Trophoblast cell (in vitro differentiated cells and primary cell): ENCODE results near the gene C10orf67.

Experiments
- DNase-seq, 2 donors: peaks; one replicate each; pipeline ENCODE4 v3.0.0-alpha.2; 2016
- H2AFZ ChIP-seq: 2 replicates; pipeline ENCODE4 v1.6.1; 2013; ENCODE audit warnings: low read length, moderate library complexity, mild to moderate bottlenecking; ENCODE audit not compliant: insufficient read depth, poor library complexity
- H2AK5ac ChIP-seq: 2 replicates; pipeline ENCODE4 v1.6.1; 2013; ENCODE audit warnings: mild to moderate bottlenecking, low read length
- H2BK120ac ChIP-seq: 2 replicates; pipeline ENCODE4 v1.6.1; 2013; ENCODE audit warnings: low read length, mild to moderate bottlenecking, moderate library complexity; ENCODE audit not compliant: insufficient read depth, poor library complexity
- H2BK12ac ChIP-seq: 2 replicates; pipeline ENCODE4 v1.6.1; 2013; ENCODE audit warnings: mild to moderate bottlenecking, low read length, moderate library complexity
- H2BK5ac ChIP-seq: 2 replicates; pipeline ENCODE4 v1.6.1; 2013; ENCODE audit warnings: low read length, low read depth, moderate library complexity, mild to moderate bottlenecking; ENCODE audit not compliant: poor library complexity
- H3K14ac ChIP-seq: 2 replicates; pipeline ENCODE4 v1.6.1; 2013; ENCODE audit warnings: mild to moderate bottlenecking, low read length
- H3K18ac ChIP-seq: 2 replicates; pipeline ENCODE4 v1.6.1; 2013; ENCODE audit warnings: mild to moderate bottlenecking, low read length
- H3K23ac ChIP-seq: 2 replicates; pipeline ENCODE4 v1.6.1; 2013; ENCODE audit warnings: low read length
- H3K27ac ChIP-seq: 2 replicates; pipeline ENCODE4 v1.5.1; 2013; ENCODE audit warnings: low read depth, mild to moderate bottlenecking, inconsistent platforms, low read length, moderate library complexity
- H3K27me3 ChIP-seq: 2 replicates; pipeline ENCODE4 v1.6.1; 2013; ENCODE audit warnings: inconsistent platforms, mild to moderate bottlenecking, low read length, moderate library complexity; ENCODE audit not compliant: insufficient read depth
- H3K36me3 ChIP-seq, 2 experiments: 1 replicate in 1 of 2; 2 replicates in 1 of 2; pipeline ENCODE4 v1.6.1; 2013; ENCODE audit warnings: low read length in 2 of 2, mild to moderate bottlenecking in 2 of 2, moderate library complexity in 1 of 2; ENCODE audit not compliant: insufficient read depth in 2 of 2, control insufficient read depth in 1 of 2
- H3K4ac ChIP-seq: 2 replicates; pipeline ENCODE4 v1.6.1; 2013; ENCODE audit warnings: low read depth, mild to moderate bottlenecking, low read length, moderate library complexity
- H3K4me1 ChIP-seq, 2 experiments: 1 replicate in 1 of 2; 2 replicates in 1 of 2; pipeline ENCODE4 v1.6.1; 2013; ENCODE audit warnings: low read length in 2 of 2, mild to moderate bottlenecking in 2 of 2, moderate library complexity in 1 of 2; ENCODE audit not compliant: insufficient read depth in 2 of 2, control insufficient read depth in 1 of 2
- H3K4me2 ChIP-seq: 2 replicates; pipeline ENCODE4 v1.6.1; 2013; ENCODE audit warnings: inconsistent platforms, mild to moderate bottlenecking, low read length, moderate library complexity
- H3K4me3 ChIP-seq: 2 replicates; pipeline ENCODE4 v1.5.1; 2013; ENCODE audit warnings: mild to moderate bottlenecking, low read depth, low read length, inconsistent platforms
- H3K79me1 ChIP-seq: one replicate; pipeline ENCODE4 v1.6.1; 2013; ENCODE audit warnings: low read length
- H3K79me2 ChIP-seq: 2 replicates; pipeline ENCODE4 v1.6.1; 2013; ENCODE audit warnings: low read length, mild to moderate bottlenecking; ENCODE audit not compliant: control insufficient read depth, insufficient read depth, poor library complexity
- H3K9ac ChIP-seq: 2 replicates; pipeline ENCODE4 v1.6.1; 2013; ENCODE audit warnings: mild to moderate bottlenecking, low read length
- H3K9me3 ChIP-seq: 2 replicates; pipeline ENCODE4 v1.6.1; 2013; ENCODE audit warnings: low read depth, mild to moderate bottlenecking, control low read depth, inconsistent platforms, low read length; ENCODE audit not compliant: insufficient read depth
- H4K12ac ChIP-seq: 2 replicates; pipeline ENCODE4 v1.6.1; 2013; ENCODE audit warnings: low read depth, mild to moderate bottlenecking, low read length, moderate library complexity
- H4K8ac ChIP-seq: 2 replicates; pipeline ENCODE4 v1.6.1; 2013; ENCODE audit warnings: low read depth, mild to moderate bottlenecking, low read length, moderate library complexity
- H4K91ac ChIP-seq: one replicate; pipeline ENCODE4 v1.6.1; 2013; ENCODE audit warnings: low read depth, mild to moderate bottlenecking, low read length, moderate library complexity
- WGBS: extraction: QIAGEN DNeasy Blood & Tissue Kit; methylation state at CpG from one replicate; pipeline ENCODE4 v1.1.7; 2013; ENCODE audit warnings: missing lambda C conversion rate; ENCODE audit not compliant: insufficient read length, insufficient coverage; ENCODE audit errors: extremely low coverage; 5-methylcytosine and 5-hydroxymethylcytosine counted together

C10orf67 gene

DNA sequence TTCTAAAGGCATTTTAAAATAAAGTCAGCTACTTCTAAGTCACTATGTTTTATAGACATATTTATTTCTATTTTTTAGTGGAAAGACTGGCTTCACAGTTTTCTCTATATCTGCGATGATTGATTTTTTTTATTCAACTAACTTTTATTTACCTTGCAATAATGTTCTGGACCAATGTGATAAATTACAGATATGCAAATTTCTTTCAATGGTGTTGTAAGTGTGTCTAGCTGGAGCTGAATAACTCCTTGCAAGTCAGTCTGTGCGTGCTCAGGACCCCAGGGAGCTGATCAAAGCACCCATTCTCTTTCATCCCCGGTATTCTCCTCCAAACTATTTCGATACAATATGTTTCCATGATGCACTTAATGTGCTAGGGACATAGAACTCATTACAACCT is 142.8 kb downstream of the C10orf67 start:
- Histone ChIP-seq H4K91ac (no peak overlapping the region), H3K18ac (no peak overlapping the region), H3K36me3 (no peaks in the 10 kb centered on the region), H4K12ac (no peak overlapping the region), H3K14ac (no peak overlapping the region), H2BK5ac (no peak overlapping the region), H3K79me1 (no peaks in the 10 kb centered on the region), H3K4ac (no peak overlapping the region), H3K4me2 (no peak overlapping the region), H3K9me3 (no peaks in the 10 kb centered on the region), H3K4me3 (no peak overlapping the region), H3K9ac (no peak overlapping the region), H4K8ac (no peak overlapping the region), H3K23ac (no peak overlapping the region), H3K27ac (no peak overlapping the region), H2AFZ (no peak overlapping the region), H3K79me2 (no peaks in the 10 kb centered on the region), H2BK120ac (no peak overlapping the region), H2AK5ac (no peak overlapping the region), H3K4me1 (peaks cover 0 to 2% of the 10 kb centered on the region in 2 experiments), H3K27me3 (peaks cover 75% of the 10 kb centered on the region), H2BK12ac (no peak overlapping the region)
- DNase-seq, result no peak
- WGBS, result no CpG with 5 or more reads among the region's 4 CpGs

GRCh38 chr10:23200997-23201652 is 143.5 kb downstream of the C10orf67 start:
- H3K4me1 ChIP-seq, result peaks cover 0 to 2% of the 10 kb centered on the region in 2 experiments
- no peak overlapping the region for H3K27ac ChIP-seq
- H3K14ac ChIP-seq, result no peak overlapping the region
- no peak overlapping the region for H3K4ac ChIP-seq
- no peak overlapping the region for H3K23ac ChIP-seq
- no peak overlapping the region for H2BK120ac ChIP-seq
- H3K36me3 ChIP-seq, result no peaks in the 10 kb centered on the region
- no peaks in the 10 kb centered on the region for H3K79me1 ChIP-seq
- no peak overlapping the region for H3K4me2 ChIP-seq
- H2AFZ ChIP-seq, result no peak overlapping the region
- no peak overlapping the region for H4K12ac ChIP-seq
- H3K4me3 ChIP-seq, result no peak overlapping the region
- DNase-seq, result no peak
- no peak overlapping the region for H2BK5ac ChIP-seq
- no peak overlapping the region for H3K18ac ChIP-seq
- no peak overlapping the region for H4K91ac ChIP-seq
- H2BK12ac ChIP-seq, result no peak overlapping the region
- H3K27me3 ChIP-seq, result peaks cover 82% of the 10 kb centered on the region
- WGBS, result no CpG with 5 or more reads among the region's 11 CpGs
- H3K9ac ChIP-seq, result no peak overlapping the region
- H3K79me2 ChIP-seq, result no peaks in the 10 kb centered on the region
- H2AK5ac ChIP-seq, result no peak overlapping the region
- H3K9me3 ChIP-seq, result no peaks in the 10 kb centered on the region
- H4K8ac ChIP-seq, result no peak overlapping the region

DNA sequence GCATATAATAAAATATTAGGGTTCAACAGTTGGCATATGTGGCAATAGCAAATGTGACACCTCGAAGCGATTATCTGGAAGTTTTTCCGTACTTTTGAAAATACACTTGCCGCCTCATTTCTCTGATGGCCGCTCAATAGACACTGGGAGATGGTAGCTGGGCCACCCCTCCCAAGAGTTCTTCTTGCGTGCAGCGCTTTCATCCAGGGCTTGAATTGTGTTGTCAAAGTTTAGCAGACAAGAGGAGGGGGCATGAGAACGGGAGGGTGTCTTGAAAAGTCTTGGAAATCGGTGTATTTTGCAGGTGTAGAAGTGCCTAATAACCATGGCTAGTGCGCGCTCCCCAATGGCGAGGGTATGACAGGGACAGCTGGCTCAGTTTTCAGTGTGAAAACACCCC is 144.0 kb downstream of the C10orf67 start:
- no peak overlapping the region for H4K12ac ChIP-seq
- no peak overlapping the region for H3K4me2 ChIP-seq
- no peak overlapping the region for H3K9ac ChIP-seq
- H3K18ac ChIP-seq, result no peak overlapping the region
- DNase-seq, result no peak
- H3K23ac ChIP-seq, result no peak overlapping the region
- H3K9me3 ChIP-seq, result no peaks in the 10 kb centered on the region
- no peaks in the 10 kb centered on the region for H3K36me3 ChIP-seq
- no peak overlapping the region for H2BK12ac ChIP-seq
- H3K4me1 ChIP-seq, result peaks cover 0 to 2% of the 10 kb centered on the region in 2 experiments
- H4K8ac ChIP-seq, result no peak overlapping the region
- no peak overlapping the region for H3K4ac ChIP-seq
- WGBS, result no CpG with 5 or more reads among the region's 12 CpGs
- no peak overlapping the region for H2BK120ac ChIP-seq
- H3K27ac ChIP-seq, result no peak overlapping the region
- H3K27me3 ChIP-seq, result peaks cover 87% of the 10 kb centered on the region
- no peak overlapping the region for H4K91ac ChIP-seq
- no peak overlapping the region for H2AK5ac ChIP-seq
- no peaks in the 10 kb centered on the region for H3K79me1 ChIP-seq
- no peaks in the 10 kb centered on the region for H3K79me2 ChIP-seq
- H2BK5ac ChIP-seq, result no peak overlapping the region
- no peak overlapping the region for H2AFZ ChIP-seq
- H3K14ac ChIP-seq, result no peak overlapping the region
- H3K4me3 ChIP-seq, result no peak overlapping the region

DNA sequence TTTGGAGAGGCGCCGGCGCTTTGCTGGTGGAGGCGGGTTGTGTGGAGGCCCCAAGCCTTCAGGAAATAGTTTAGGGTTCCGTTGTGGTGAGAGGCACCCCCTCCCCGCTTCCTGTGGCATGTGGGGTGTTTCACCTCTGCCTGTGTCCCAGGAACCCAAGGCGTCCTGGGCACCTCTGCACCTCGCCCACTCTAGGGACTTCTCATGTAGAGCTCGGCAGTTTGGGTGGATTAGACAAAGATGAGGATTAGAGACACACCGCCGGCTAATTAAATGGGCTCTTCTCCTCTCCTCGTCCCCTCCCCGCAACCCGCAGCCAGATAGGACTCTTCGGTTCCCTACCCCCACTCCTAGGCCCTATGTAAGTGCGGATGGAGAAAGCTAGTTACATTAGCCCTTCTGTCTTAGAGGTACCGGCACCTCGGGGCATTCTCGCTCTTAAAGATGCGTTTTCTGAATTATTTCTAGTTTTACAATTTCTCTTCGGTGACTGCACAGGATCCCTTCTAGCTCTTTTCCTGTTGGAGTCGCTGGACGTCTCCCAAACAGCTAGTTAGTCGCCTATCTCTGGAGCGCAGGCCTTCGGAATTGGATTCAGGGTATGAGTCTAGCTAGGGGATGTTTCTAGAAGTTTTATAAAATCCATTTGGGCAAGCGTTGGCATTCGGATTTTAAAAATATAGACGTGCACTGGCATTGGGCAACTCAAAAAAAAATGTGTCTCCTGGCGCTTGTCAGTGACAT is 144.7 kb downstream of the C10orf67 start:
- Histone ChIP-seq H4K12ac (no peak overlapping the region), H3K27me3 (peaks cover 90% of the 10 kb centered on the region), H3K9me3 (peaks cover 2% of the 10 kb centered on the region), H3K14ac (no peak overlapping the region), H3K36me3 (no peaks in the 10 kb centered on the region), H2BK120ac (no peak overlapping the region), H3K4me3 (no peak overlapping the region), H3K4ac (no peak overlapping the region), H2AK5ac (no peak overlapping the region), H4K91ac (no peak overlapping the region), H2BK5ac (no peak overlapping the region), H3K18ac (no peak overlapping the region), H3K4me1 (peaks cover 0 to 4% of the 10 kb centered on the region in 2 experiments), H3K79me2 (no peaks in the 10 kb centered on the region), H2BK12ac (no peak overlapping the region), H2AFZ (no peak overlapping the region), H3K23ac (no peak overlapping the region), H3K79me1 (no peaks in the 10 kb centered on the region), H3K27ac (no peak overlapping the region), H4K8ac (no peak overlapping the region), H3K9ac (no peak overlapping the region), H3K4me2 (no peak overlapping the region)
- no CpG with 5 or more reads among the region's 30 CpGs for WGBS
- DNase-seq, result no peak
